ENCODE results near the gene DNAH2.
A peak's percentile ranks its signal among the peaks of the same experiment; 100 is the strongest.

Gene DNAH2

DNA sequence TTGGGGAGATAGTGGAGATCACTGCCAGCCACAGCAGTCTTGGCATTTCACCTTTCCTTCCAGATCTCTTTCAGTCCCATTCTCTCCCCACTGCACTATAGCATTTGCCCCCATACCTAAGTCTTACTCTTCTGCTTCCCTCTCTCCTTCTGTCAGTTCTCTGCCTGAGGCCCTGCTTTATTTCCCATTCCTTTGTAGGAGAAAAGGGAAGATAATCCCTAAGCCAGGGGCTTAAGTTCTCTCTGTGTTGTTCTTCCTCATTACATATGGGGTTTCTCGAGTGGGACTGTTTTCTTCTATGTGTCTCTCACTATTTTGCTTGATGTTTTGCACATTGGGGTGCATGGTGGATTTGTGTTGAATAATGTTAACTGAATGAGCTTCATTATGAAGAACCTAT is 122.9 kb downstream of the DNAH2 start:
- DNase-seq = no peak

DNA sequence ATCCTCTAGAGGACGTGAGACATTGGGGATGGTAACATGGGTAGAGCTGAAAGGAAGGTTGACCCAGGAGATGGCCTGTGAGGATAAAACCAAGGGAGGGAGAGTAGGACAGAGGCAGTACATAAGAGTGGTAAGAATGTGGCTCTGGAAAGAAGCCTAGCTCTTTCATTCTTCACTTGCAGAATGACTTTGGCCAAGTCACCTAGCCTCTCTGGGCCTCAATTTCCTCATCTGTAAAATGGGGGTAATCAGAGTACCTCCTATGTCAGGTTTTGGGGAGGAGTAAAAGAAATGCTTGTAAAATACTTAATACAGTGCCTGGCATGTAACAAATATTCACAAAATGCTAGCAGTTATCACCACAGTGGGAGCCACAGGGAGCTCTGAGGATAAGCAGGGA is 123.3 kb downstream of the DNAH2 start:
- DNase-seq = no peak

DNA sequence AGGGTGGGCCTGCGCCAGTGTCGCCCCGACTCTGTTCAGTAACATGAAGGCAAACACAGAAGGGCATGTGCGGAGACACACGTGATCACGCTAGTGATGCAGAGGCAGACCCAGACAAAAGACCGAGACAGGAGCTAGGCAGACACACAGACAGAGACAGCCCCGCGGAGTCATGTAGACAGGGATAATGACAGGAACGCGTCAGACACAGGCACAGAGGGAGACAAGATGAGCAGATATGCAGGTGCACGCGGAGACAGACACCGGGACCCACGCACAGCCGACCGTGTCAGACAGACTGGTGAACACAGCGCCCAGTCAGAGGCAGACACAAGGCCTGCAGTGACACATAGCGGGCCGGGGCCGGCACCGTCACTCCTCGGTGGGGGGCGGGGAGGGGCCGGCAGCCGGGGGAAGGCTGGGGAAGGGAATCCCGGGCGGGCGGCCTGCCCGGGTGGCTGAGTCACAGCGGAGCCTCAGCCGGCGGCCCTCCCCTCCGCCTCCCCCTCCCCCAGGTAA is 123.9 kb downstream of the DNAH2 start:
- peak; percentile 93 to 97 for DNase-seq

DNA sequence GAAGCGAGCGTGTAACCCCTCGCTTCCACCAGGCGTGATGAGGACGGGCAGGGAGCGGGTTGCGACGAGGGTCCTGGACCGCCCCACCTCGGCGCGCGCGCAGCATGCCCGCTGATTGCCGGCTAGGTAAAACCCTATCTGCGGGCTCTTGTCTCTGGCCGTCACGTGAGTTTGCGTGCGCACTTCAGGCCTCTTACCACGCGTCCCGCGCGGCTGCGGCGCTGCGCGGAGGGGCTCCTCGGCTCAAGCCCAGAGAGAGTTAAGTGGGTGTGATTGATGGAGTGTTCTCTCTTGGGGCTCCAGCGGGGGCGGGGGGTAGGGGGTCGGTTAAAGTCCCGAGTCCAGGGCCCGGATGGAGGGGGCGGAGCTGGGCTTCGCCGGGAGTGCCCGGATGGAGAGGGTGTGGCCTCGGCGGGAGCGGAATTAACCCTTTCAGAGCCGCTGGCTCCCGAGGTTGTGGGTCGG is 124.4 kb downstream of the DNAH2 start:
- DNase-seq = peak; percentile 83 to 86

DNA sequence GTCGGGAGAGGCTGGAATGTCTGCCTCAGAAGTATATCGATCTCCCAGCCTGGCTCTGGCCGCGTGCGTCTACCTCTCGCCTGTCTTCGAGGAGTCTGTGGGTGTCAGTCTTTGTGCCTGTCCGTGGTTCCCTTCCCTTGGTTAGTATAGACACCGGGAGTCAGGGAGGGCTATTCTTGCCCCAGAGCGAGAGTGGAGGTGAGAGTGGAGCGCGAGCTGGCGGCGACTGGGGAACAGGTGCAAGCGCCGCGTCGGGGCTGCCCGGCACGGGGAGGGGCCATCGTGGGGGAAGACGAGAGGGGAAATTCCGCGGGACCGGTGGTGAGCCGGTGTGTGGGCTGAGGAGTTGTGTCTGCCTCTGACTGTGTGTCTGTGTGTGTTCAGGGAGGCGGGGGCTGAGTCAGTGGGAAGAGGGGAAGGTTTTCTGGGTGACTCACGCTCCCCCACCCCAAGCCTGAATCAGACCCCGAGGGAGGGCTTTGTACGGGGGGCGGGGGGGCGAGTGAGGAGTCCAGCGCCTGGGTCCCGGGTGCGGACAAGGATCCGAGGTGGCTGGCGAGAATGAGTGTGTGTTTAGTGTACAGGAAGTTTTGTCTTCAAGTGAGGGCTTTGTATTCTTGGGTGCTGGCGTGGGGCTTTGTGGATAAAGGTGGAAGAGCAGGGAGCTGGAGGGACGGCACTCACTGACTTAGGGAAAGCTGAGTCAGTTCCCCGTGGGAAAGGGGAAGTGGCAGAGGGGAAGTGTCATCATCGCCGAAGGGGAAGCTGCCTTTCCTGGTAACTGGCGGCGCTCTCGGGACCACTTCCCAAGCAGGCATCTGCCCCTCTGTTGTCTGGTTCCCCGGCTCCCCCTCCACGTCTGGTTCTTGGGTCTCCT is 125.1 kb downstream of the DNAH2 start:
- peak; percentile 94 to 99 for DNase-seq

DNA sequence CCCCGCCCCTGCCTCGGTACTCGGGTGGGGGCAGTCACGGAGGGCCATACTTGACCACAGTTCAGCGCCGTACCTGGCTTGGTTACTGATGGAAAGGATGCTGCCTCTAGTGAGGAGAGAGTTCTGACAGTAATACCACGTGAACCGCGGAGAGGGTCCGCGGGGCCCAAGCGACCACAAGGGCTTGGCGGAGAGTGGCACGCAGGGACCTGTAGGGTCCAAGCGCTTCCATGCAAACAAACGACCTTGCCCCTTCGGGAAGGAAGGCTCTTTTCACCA is 125.7 kb downstream of the DNAH2 start:
- no peak for DNase-seq

DNA sequence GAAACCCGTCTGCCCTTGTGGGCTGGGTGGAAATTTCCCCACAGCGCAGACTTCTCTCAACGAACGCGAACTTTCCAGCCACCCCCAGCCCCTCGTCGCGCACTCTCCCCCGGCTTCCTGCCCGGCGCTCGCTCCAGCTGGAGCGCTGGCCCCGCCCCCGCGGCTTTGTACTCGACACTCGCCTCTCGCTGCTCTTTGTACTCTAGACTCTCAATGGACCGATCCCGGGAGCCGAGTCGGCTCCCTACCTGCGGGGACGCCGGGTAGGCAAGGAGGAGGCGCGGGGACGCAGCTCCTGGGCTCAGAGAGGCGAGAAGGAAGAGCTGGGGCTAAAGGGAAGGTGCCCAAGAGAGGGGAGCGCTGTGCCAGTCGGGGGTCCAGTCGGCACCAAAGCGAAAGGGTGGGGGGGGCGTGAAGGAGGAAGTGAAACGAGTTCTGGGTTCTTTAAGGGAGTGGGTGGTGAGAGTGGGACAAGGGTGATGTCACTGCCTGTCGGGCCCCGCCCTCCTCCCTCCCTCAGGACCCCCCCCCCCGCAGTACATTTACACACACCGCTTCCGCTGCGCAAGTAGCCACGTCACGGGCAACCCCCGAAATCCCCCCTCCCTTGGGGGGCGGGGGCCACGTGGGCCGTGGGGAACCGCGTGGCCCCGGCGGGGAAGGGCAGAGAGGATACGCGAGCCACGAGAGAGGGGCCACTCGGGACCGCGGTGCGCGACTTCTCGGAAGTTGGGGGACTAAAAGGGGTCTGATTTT is 126.2 kb downstream of the DNAH2 start:
- peak; percentile 90 to 95 for DNase-seq

DNA sequence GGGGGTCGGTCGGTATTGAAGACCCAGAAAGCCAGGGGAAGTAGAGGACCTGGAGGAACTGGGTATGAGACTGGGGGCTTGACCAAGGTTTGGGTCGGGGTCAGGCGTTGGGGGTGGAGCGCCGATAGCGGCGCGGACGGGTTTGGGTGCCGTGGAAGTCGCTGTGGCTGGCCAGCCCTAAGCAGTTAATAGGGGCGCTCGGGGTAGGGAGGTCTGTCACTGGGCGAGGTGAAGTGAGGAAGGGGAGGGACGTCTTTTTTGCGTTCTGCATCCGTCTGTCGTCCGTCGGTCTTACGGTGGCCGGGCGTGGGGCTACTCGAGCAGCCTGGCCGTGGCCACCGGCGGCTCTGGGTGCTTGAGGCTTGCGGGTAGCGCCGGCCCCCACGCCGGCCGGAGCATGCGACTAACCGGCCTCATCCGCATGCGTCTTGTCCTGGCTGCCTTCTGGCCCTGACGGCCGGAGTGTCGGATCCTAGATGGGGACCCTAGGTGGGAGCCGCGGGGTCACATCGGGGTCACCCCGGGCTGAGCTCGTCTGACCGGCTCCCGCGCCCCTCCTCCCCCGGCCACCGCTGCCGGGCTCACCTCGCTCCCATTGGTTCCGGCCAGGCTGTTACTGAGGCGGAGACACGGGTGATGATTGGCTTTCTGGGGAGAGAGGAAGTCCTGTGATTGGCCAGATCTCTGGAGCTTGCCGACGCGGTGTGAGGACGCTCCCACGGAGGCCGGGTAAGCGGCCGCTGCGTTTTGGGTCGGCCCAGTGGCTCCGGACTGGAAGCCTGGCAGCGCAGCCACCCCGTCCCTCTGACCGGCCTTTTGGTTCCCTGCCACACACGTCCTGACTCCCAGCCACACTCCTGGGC is 127.0 kb downstream of the DNAH2 start:
- peak; percentile 76 to 79 for DNase-seq

DNA sequence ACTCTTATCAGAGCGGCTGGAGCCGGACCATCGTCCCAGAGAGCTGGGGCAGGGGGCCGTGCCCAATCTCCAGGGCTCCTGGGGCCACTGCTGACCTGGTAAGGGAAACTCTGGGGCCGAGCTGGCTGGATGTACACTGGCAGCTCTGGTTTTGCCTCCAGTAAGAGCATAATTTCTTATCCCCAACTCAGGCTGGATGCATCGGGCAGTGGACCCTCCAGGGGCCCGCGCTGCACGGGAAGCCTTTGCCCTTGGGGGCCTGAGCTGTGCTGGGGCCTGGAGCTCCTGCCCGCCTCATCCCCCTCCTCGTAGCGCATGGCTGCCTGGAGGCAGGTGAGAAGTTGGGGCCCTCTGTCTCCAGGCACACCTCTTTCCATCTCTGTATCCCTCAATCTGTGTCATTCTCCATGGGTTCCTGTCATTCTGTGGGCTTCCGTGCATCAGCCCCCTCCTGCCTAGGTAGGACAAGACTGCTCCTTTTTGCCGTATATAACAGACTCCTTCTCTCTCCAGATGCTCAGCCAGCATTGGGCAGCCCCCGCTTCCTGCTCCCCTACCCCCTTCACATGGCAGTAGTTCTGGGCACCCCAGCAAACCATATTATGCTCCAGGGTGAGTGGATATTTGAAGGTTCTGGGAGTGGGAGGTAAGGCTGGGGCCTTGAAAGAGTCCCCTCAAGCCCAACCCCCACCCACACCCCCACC is 128.0 kb downstream of the DNAH2 start:
- no peak for DNase-seq

DNA sequence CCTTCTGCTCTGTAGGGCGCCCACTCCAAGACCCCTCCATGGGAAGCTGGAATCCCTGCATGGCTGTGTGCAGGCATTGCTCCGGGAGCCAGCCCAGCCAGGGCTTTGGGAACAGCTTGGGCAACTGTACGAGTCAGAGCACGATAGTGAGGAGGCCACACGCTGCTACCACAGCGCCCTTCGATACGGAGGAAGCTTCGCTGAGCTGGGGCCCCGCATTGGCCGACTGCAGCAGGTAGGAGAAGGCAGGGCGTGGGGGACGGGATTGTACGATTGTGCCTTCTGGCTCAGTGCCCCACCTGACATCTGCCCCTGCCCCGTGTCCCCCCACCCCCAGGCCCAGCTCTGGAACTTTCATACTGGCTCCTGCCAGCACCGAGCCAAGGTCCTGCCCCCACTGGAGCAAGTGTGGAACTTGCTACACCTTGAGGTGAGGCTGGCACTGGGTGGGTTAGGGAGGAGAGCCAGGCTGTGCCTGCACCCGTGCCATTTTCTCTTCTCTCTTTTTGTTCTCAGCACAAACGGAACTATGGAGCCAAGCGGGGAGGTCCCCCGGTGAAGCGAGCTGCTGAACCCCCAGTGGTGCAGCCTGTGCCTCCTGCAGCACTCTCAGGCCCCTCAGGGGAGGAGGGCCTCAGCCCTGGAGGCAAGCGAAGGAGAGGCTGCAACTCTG is 128.7 kb downstream of the DNAH2 start:
- DNase-seq = no peak

DNA sequence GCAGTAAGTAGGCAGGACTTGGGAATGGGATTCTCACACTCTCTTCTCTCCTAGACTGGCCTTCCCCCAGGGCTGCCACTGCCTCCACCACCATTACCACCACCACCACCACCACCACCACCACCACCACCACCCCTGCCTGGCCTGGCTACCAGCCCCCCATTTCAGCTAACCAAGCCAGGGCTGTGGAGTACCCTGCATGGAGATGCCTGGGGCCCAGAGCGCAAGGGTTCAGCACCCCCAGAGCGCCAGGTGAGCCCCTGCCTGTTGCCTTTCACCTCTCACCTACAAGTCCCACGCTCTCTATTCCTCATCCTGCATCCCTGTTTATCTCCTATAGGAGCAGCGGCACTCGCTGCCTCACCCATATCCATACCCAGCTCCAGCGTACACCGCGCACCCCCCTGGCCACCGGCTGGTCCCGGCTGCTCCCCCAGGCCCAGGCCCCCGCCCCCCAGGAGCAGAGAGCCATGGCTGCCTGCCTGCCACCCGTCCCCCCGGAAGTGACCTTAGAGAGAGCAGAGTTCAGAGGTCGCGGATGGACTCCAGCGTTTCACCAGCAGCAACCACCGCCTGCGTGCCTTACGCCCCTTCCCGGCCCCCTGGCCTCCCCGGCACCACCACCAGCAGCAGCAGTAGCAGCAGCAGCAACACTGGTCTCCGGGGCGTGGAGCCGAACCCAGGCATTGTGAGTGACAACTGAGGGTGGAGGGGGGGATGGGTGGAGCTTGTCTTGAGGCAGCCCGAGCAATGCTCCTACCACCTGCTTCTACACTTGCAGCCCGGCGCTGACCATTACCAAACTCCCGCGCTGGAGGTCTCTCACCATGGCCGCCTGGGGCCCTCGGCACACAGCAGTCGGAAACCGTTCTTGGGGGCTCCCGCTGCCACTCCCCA is 129.5 kb downstream of the DNAH2 start:
- DNase-seq = no peak

DNA sequence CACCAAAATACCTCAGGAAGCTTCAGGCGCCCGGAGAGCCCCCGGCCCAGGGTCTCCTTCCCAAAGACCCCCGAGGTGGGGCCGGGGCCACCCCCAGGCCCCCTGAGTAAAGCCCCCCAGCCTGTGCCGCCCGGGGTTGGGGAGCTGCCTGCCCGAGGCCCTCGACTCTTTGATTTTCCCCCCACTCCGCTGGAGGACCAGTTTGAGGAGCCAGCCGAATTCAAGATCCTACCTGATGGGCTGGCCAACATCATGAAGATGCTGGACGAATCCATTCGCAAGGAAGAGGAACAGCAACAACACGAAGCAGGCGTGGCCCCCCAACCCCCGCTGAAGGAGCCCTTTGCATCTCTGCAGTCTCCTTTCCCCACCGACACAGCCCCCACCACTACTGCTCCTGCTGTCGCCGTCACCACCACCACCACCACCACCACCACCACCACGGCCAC is 130.6 kb downstream of the DNAH2 start:
- no peak for DNase-seq

DNA sequence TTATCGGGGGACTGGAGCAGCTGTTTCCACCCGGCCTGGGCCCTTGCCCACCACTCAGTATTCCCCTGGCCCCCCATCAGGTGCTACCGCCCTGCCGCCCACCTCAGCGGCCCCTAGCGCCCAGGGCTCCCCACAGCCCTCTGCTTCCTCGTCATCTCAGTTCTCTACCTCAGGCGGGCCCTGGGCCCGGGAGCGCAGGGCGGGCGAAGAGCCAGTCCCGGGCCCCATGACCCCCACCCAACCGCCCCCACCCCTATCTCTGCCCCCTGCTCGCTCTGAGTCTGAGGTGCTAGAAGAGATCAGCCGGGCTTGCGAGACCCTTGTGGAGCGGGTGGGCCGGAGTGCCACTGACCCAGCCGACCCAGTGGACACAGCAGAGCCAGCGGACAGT is 131.2 kb downstream of the DNAH2 start:
- DNase-seq = no peak

DNA sequence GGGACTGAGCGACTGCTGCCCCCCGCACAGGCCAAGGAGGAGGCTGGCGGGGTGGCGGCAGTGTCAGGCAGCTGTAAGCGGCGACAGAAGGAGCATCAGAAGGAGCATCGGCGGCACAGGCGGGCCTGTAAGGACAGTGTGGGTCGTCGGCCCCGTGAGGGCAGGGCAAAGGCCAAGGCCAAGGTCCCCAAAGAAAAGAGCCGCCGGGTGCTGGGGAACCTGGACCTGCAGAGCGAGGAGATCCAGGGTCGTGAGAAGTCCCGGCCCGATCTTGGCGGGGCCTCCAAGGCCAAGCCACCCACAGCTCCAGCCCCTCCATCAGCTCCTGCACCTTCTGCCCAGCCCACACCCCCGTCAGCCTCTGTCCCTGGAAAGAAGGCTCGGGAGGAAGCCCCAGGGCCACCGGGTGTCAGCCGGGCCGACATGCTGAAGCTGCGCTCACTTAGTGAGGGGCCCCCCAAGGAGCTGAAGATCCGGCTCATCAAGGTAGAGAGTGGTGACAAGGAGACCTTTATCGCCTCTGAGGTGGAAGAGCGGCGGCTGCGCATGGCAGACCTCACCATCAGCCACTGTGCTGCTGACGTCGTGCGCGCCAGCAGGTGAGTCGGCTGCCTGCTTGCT is 131.7 kb downstream of the DNAH2 start:
- no peak for DNase-seq

DNA sequence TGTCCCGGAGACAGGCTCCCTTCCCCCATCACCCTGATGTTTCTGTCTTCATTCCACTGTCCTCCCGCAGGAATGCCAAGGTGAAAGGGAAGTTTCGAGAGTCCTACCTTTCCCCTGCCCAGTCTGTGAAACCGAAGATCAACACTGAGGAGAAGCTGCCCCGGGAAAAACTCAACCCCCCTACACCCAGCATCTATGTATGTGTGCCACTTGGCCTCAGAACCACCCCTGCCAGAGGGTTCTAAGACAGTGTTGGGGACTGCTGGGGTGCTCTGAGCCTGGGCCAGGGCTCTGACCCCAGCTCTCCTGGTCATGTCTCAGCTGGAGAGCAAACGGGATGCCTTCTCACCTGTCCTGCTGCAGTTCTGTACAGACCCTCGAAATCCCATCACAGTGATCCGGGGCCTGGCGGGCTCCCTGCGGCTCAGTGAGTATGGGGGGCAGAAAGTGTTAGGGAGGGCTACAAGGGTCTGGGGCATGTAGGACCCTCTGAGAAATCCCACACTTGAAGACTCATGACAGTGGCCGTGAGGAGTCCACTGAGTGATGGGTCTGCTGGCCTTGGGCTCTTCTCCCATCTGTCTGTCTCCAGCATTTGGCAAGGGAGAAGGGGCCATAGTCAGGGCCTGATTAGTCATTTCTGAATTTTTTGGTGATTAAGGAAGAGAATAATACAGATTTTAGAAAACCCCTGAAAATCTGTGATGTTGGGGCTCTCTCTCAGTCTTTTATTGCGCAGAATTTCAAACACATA is 132.4 kb downstream of the DNAH2 start:
- DNase-seq = no peak

DNA sequence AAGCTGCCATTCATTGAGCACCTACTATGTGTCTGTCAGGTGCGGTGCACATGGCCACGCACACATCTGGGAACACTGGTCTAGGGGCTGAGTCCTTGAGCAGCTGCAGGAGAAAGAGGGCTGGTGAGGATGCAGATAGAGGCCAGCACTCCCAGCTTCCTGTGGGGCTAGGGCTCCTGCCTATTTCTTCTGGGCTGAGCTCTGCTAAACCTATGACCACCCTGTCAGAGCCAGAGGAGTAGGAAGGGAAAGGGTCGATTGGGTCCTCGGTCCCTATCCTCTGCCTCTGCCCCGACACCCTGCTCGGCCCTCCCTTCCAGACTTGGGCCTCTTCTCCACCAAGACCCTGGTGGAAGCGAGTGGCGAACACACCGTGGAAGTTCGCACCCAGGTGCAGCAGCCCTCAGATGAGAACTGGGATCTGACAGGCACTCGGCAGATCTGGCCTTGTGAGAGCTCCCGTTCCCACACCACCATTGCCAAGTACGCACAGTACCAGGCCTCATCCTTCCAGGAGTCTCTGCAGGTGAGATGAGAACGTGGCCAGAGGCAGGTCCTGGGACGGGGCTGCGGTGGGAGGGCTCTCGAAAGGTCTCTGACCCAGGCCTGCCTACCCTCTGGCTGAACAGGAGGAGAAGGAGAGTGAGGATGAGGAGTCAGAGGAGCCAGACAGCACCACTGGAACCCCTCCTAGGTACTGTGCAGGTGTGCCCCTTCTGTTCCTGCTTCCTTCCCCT is 133.3 kb downstream of the DNAH2 start:
- no peak for DNase-seq

DNA sequence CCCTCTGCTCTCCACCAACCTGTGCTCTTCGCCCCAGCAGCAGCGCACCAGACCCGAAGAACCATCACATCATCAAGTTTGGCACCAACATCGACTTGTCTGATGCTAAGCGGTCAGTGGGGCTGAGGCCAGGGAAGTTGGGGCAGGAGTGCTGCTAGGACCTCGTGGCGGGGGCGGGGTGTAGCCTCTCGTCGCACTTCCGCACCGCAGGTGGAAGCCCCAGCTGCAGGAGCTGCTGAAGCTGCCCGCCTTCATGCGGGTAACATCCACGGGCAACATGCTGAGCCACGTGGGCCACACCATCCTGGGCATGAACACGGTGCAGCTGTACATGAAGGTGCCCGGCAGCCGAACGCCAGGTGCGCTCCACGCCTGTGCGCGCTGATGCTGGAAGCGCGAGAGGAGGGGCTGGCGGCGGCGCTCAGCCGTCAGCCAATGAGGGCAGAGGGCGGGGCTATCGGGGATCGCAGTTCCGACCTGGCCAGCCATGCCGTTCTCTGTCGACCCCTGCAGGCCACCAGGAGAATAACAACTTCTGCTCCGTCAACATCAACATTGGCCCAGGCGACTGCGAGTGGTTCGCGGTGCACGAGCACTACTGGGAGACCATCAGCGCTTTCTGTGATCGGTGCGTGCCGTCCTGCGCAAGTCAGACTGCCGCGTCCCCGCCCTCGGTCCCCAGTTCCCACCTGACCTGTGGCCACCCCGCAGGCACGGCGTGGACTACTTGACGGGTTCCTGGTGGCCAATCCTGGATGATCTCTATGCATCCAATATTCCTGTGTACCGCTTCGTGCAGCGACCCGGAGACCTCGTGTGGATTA is 134.1 kb downstream of the DNAH2 start:
- peak; percentile 89 to 93 for DNase-seq

DNA sequence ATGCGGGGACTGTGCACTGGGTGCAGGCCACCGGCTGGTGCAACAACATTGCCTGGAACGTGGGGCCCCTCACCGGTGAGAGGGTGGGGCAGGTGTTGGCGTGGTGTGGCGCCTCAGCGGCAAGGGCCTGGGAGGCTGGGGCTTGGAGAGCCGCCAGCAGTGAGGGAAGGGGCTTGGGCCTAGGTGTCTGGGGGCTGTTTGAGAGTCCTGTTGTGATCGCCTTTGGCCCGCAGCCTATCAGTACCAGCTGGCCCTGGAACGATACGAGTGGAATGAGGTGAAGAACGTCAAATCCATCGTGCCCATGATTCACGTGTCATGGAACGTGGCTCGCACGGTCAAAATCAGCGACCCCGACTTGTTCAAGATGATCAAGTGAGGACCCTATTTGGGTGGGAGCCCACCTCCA is 134.7 kb downstream of the DNAH2 start:
- DNase-seq = no peak
